ENCODE results near the gene CLIP2. TPM values are rescaled to one million over a fixed set of nuclear protein-coding genes. Genes with fewer than 3 reads are reported as not detected.
A peak's percentile ranks its signal among the peaks of the same experiment; 100 is the strongest.
"Not testable (repeated sequence)": the region's sequence is repeated elsewhere in the genome, so short reads cannot be mapped to it uniquely, and the experiment has no call there.

CLIP2 gene
- total and polyA plus RNA-seq, 2 of the 8 experiments (the other 6 are each of a cell fraction or from before 2014, with no cell fraction given), result 8.3 to 41.5 TPM

- 80% methylated on average over 6 of the region's 6 CpGs; no CpG with 5 or more reads in 1 of the 2 experiments for WGBS, 2 experiments (ENCODE audit: extremely low coverage in 1 of 2, insufficient coverage in 1 of 2, insufficient read length in 1 of 2, insufficient replicate concordance in 2 of 2, low coverage in 1 of 2, low lambda C conversion rate in 2 of 2, missing lambda C conversion rate in 1 of 2)
- not testable (repeated sequence) for H2AFZ ChIP-seq (ENCODE audit: low read length); H3K4me2 ChIP-seq (ENCODE audit: insufficient read depth in 1 of 2, low read depth in 2 of 2, low read length in 2 of 2); H3K9me3 ChIP-seq (ENCODE audit: insufficient read depth in 2 of 2, low read depth in 1 of 2, low read length in 1 of 2); FAIRE-seq; H4K20me1 ChIP-seq (replicated peaks in 1 of 2; ENCODE audit: control insufficient read depth in 1 of 2, insufficient read depth in 2 of 2, low read length in 2 of 2); H4K91ac ChIP-seq (replicated peaks; ENCODE audit: insufficient read length, low read length); H3K79me2 ChIP-seq (ENCODE audit: control insufficient read depth in 1 of 2, insufficient read depth in 2 of 2, low read length in 2 of 2); H3K9ac ChIP-seq (replicated peaks in 1 of 4; ENCODE audit: extremely low read depth in 1 of 4, low read depth in 3 of 4, low read length in 3 of 4); H3K27me3 ChIP-seq (replicated peaks in 1 of 4; ENCODE audit: control insufficient read depth in 3 of 4, extremely low read depth in 1 of 4, insufficient read depth in 3 of 4, low read length in 3 of 4); H2BK15ac ChIP-seq (ENCODE audit: low read length); H3K23me2 ChIP-seq (ENCODE audit: low read depth, low read length); H3K23ac ChIP-seq (ENCODE audit: insufficient read length); H3K4me1 ChIP-seq (replicated peaks in 1 of 4; ENCODE audit: control insufficient read depth in 3 of 4, insufficient read depth in 4 of 4, low read length in 3 of 4); H2BK5ac ChIP-seq (ENCODE audit: low read depth, low read length); H3K56ac ChIP-seq (replicated peaks; ENCODE audit: insufficient read length, low read depth, low read length); H2AK5ac ChIP-seq (ENCODE audit: low read depth, low read length); H2BK20ac ChIP-seq (ENCODE audit: low read length); H3K14ac ChIP-seq (ENCODE audit: insufficient read length); H3K79me1 ChIP-seq (ENCODE audit: low read depth, low read length); H3K4ac ChIP-seq (replicated peaks; ENCODE audit: insufficient read length, low read depth, low read length); H4K8ac ChIP-seq (ENCODE audit: extremely low read depth, insufficient read depth, low read length); H2BK120ac ChIP-seq (replicated peaks; ENCODE audit: low read depth, low read length); H3K4me3 ChIP-seq (ENCODE audit: extremely low read depth in 1 of 4, insufficient read depth in 2 of 4, low read depth in 3 of 4, low read length in 4 of 4); H2BK12ac ChIP-seq (ENCODE audit: low read depth, low read length); H3K27ac ChIP-seq (ENCODE audit: low read depth, low read length); H3K18ac ChIP-seq (ENCODE audit: extremely low read depth, low read length); H4K5ac ChIP-seq (ENCODE audit: insufficient read length, low read depth, low read length)
- peak in 1 of 2 experiments; percentile 59 for DNase-seq (ENCODE audit: low read depth in 1 of 2, low spot score in 2 of 2)
- TF ChIP-seq JUND (IDR thresholded peaks at IDR 0.05; ENCODE audit: low read length) (0 out of 2 replicates have a peak, but pooled peaks have one; percentile 51), CEBPB (IDR thresholded peaks at IDR 0.05; ENCODE audit: low read depth, low read length) (peak; percentile 89), RAD21 (IDR thresholded peaks at IDR 0.05 in 1 of 2, conservative IDR thresholded peaks at IDR 0.05 in 1 of 2; ENCODE audit: low read depth in 2 of 2, low read length in 2 of 2) (peak; percentile 58 to 61)
- TF ChIP-seq, protein P1, sequence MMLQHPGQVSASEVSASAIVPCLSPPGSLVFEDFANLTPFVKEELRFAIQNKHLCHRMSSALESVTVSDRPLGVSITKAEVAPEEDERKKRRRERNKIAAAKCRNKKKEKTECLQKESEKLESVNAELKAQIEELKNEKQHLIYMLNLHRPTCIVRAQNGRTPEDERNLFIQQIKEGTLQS (IDR thresholded peaks at IDR 0.05; ENCODE audit: insufficient read depth, low read depth, low read length), result peak; percentile 61; the same call in 1 of the 2 replicates
- TF ChIP-seq, protein P2, sequence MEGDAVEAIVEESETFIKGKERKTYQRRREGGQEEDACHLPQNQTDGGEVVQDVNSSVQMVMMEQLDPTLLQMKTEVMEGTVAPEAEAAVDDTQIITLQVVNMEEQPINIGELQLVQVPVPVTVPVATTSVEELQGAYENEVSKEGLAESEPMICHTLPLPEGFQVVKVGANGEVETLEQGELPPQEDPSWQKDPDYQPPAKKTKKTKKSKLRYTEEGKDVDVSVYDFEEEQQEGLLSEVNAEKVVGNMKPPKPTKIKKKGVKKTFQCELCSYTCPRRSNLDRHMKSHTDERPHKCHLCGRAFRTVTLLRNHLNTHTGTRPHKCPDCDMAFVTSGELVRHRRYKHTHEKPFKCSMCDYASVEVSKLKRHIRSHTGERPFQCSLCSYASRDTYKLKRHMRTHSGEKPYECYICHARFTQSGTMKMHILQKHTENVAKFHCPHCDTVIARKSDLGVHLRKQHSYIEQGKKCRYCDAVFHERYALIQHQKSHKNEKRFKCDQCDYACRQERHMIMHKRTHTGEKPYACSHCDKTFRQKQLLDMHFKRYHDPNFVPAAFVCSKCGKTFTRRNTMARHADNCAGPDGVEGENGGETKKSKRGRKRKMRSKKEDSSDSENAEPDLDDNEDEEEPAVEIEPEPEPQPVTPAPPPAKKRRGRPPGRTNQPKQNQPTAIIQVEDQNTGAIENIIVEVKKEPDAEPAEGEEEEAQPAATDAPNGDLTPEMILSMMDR (IDR thresholded peaks at IDR 0.05; ENCODE audit: control extremely low read depth in 1 of 3, insufficient read depth in 1 of 3, low read depth in 1 of 3, low read length in 3 of 3), result peak in 2 of 3 experiments; percentile 40 to 54; a peak in 3 of 4 replicates
- peaks cover 0 to 19% (median 2%) of the 10 kb centered on the region in 4 experiments; a peak in 5 of 8 replicates for H3K36me3 ChIP-seq (ENCODE audit: control insufficient read depth in 2 of 4, insufficient read depth in 4 of 4, low read length in 3 of 4)
- POLR2A ChIA-PET (ENCODE audit: partially characterized antibody), result interaction anchor here (0.9 kb wide), 1 partner anchor 152 kb away, joined by 3 read pairs; no protein-coding TSS in a partner anchor
- CTCF ChIA-PET (ENCODE audit: partially characterized antibody), result interaction anchor here (0.6 to 5.1 kb wide), 11 partner anchors 11 to 279 kb away, joined by 3 to 26 read pairs (median 7); partner anchors contain the start of gene LAT2
Observed at GRCh38 chr7:74393722-74394121, 104.5 kb downstream of the CLIP2 start.
